Measurements from ENCODE around the gene RIOK2. TPM values are rescaled to one million over a fixed set of nuclear protein-coding genes. Genes with fewer than 3 reads are reported as not detected.

RIOK2 gene
- total RNA-seq, 2 donors from 2014 or later: 7.3 to 16.9 TPM

DNA sequence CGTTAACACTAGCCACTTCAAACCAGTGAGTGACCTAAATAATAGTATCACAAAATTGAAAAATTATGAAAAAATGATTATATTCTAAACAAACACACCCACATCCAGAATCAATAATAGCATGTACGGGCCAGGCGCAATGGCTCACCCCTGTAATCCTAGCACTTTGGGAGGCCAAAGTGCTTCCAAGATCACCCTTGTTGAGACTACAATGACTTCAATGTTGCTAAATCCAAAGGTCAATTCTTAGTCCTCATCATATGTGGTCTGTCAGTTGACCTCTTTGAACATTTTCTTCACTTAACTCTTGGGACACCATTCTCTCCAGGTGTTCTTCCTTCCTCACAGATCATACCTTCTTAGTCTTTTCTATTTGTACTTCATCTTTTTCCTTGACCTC, 11.3 kb downstream of the RIOK2 start:
- TF ChIP-seq CTCF (IDR thresholded peaks at IDR 0.05) (no peak), POLR2A (IDR thresholded peaks at IDR 0.05) (no peak)
- H3K4me3 ChIP-seq: no peak overlapping the region
- H3K4me1 ChIP-seq: no peaks in the 10 kb centered on the region
- H3K36me3 ChIP-seq (replicated peaks in 1 of 2; ENCODE audit: insufficient read depth in 1 of 2, low read depth in 2 of 2): peaks cover 0 to 29% of the 10 kb centered on the region in 2 donors
- DNase-seq (no peak), ATAC-seq (no peak)
- H3K27ac ChIP-seq: no peak overlapping the region
- H3K9me3 ChIP-seq: no peaks in the 10 kb centered on the region
- intact Hi-C loops (cut with DNase I): no loop called here
- WGBS, 2 donors: 34 to 48% methylated on average over 3 of the region's 3 CpGs
- no peaks in the 10 kb centered on the region for H3K27me3 ChIP-seq

DNA sequence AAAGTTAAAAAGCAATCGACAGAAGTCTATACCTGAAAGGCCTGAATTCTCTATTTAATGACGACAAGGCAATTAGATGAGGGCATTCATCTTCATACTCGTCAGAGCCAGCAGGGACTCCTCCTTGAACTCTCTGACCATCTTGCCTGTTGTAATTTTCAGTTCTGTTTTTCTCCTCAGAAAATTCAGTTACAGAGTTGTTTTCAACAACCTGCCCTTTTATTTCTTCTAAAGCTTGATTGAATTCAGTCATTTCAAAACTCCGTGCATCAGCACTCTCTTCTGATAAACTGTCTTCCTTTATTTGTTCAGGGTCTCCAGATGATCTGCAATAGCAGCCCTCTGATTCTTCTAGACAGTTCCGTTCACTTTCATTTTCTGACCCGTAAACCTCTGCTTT, 15.6 kb downstream of the RIOK2 start:
- Histone ChIP-seq H3K27me3 (no peaks in the 10 kb centered on the region), H3K4me1 (peaks cover 7% of the 10 kb centered on the region), H3K27ac (no peak overlapping the region), H3K9me3 (no peaks in the 10 kb centered on the region), H3K4me3 (no peak overlapping the region), H3K36me3 (replicated peaks in 1 of 2; ENCODE audit: insufficient read depth in 1 of 2, low read depth in 2 of 2) (peaks cover 0 to 14% of the 10 kb centered on the region in 2 donors)
- no peak for ATAC-seq
- 52 to 62% methylated on average over 6 of the region's 6 CpGs for WGBS, 2 donors
- intact Hi-C loops (cut with DNase I): no loop called here
- DNase-seq: no peak
- no peak for TF ChIP-seq POLR2A (IDR thresholded peaks at IDR 0.05)
- no peak for TF ChIP-seq CTCF (IDR thresholded peaks at IDR 0.05)

DNA sequence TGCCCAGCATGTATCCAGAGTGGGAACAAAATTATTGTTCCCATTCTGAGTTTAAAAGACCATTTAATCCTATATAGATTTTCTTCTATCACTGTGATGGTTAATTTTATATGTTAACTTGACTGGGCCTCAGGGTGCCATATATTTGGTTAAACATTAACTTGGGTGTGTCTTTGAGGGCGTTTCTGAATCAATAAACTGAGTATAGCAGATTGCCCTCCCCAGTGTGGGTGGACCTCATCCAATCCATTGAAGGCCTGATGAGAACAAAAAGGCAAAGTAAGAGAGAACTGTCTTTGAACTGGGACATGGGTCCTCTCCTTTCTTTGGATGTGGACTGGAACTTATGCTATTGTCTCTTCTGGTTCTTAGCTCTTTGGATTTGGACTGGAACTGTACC, 17.3 kb downstream of the RIOK2 start:
- 4 to 22% methylated on average over 1 of the region's 1 CpG for WGBS, 2 donors
- H3K27me3 ChIP-seq: no peaks in the 10 kb centered on the region
- no peak for TF ChIP-seq CTCF (IDR thresholded peaks at IDR 0.05)
- TF ChIP-seq POLR2A (IDR thresholded peaks at IDR 0.05): no peak
- H3K4me1 ChIP-seq: peaks cover 7% of the 10 kb centered on the region
- DNase-seq: peak in 1 of 4 donors; percentile 23
- H3K4me3 ChIP-seq: no peak overlapping the region
- H3K36me3 ChIP-seq (replicated peaks in 1 of 2; ENCODE audit: insufficient read depth in 1 of 2, low read depth in 2 of 2): peaks cover 2 to 12% of the 10 kb centered on the region in 2 donors
- intact Hi-C loops (cut with DNase I): no loop called here
- ATAC-seq: no peak
- no peak overlapping the region for H3K27ac ChIP-seq
- no peaks in the 10 kb centered on the region for H3K9me3 ChIP-seq

- no peaks in the 10 kb centered on the region for H3K9me3 ChIP-seq
- H3K4me3 ChIP-seq: no peak overlapping the region
- H3K36me3 ChIP-seq (replicated peaks in 1 of 2; ENCODE audit: insufficient read depth in 1 of 2, low read depth in 2 of 2): peaks cover 3 to 13% of the 10 kb centered on the region in 2 donors
- no peak overlapping the region for H3K27ac ChIP-seq
- H3K4me1 ChIP-seq: peaks cover 7% of the 10 kb centered on the region
- no peak for DNase-seq
- intact Hi-C loops (cut with DNase I): loop anchor here (5.0 kb wide), 1 partner anchor 293 kb away; no protein-coding TSS in a partner anchor
- TF ChIP-seq CTCF (IDR thresholded peaks at IDR 0.05): no peak
- no peak for TF ChIP-seq POLR2A (IDR thresholded peaks at IDR 0.05)
- no peak for ATAC-seq
- no peaks in the 10 kb centered on the region for H3K27me3 ChIP-seq
Measured at GRCh38 chr5:97164846-97165245, 18.2 kb downstream of the RIOK2 start.

GRCh38 chr5:97163790-97164285, 19.2 kb downstream of the RIOK2 start:
- no peak overlapping the region for H3K27ac ChIP-seq
- no peaks in the 10 kb centered on the region for H3K27me3 ChIP-seq
- peaks cover 3 to 10% of the 10 kb centered on the region in 2 donors for H3K36me3 ChIP-seq (replicated peaks in 1 of 2; ENCODE audit: insufficient read depth in 1 of 2, low read depth in 2 of 2)
- intact Hi-C loops (cut with DNase I): loop anchor here (5.0 kb wide), 1 partner anchor 292 kb away; no protein-coding TSS in a partner anchor
- H3K9me3 ChIP-seq: peaks cover 0 to 2% (median 0%) of the 10 kb centered on the region in 3 donors
- H3K4me1 ChIP-seq: peaks cover 7% of the 10 kb centered on the region
- no peak overlapping the region for H3K4me3 ChIP-seq
- ATAC-seq (no peak), DNase-seq (no peak)
- 85 to 100% methylated on average over 4 to 5 of the region's 5 CpGs for WGBS, 2 donors
- TF ChIP-seq POLR2A (IDR thresholded peaks at IDR 0.05) (no peak), CTCF (IDR thresholded peaks at IDR 0.05) (no peak)

Measured in body of pancreas (tissue), 4 donors.